NCI-H774 (cell line): Measurements from ENCODE around the gene PRR33.

Experiments used
- DNase-seq: peaks from one replicate; lab custom pipeline; 2025; lab: John Stamatoyannopoulos, UW

Gene PRR33

GRCh38 chr11:1916132-1916985, 24.7 kb upstream of the PRR33 start:
- DNase-seq = no peak

GRCh38 chr11:1915795-1916131, 24.1 kb upstream of the PRR33 start:
- DNase-seq = no peak

- no peak for DNase-seq
Observed at GRCh38 chr11:1913271-1914060, 21.8 kb upstream of the PRR33 start.

- no peak for DNase-seq
Observed at GRCh38 chr11:1912289-1912878, 20.7 kb upstream of the PRR33 start.

- no peak for DNase-seq
Observed at GRCh38 chr11:1909524-1909923, 17.8 kb upstream of the PRR33 start.

GRCh38 chr11:1908618-1909017, 16.9 kb upstream of the PRR33 start:
- no peak for DNase-seq

- no peak for DNase-seq
Observed at GRCh38 chr11:1906611-1907423, 15.1 kb upstream of the PRR33 start.

GRCh38 chr11:1906181-1906580, 14.5 kb upstream of the PRR33 start:
- no peak for DNase-seq

- no peak for DNase-seq
Observed at GRCh38 chr11:1899686-1900085, 8.0 kb upstream of the PRR33 start.

- DNase-seq = no peak
Observed at GRCh38 chr11:1899090-1899489, 7.4 kb upstream of the PRR33 start.

GRCh38 chr11:1896923-1897322, 5.2 kb upstream of the PRR33 start:
- DNase-seq = no peak

GRCh38 chr11:1896468-1896867, 4.8 kb upstream of the PRR33 start:
- no peak for DNase-seq

- no peak for DNase-seq
Observed at GRCh38 chr11:1894759-1895158, 3.1 kb upstream of the PRR33 start.

- no peak for DNase-seq
Observed at GRCh38 chr11:1893581-1894359, 2.1 kb upstream of the PRR33 start.

GRCh38 chr11:1892558-1892957, 863 bp upstream of the PRR33 start:
- DNase-seq = no peak

GRCh38 chr11:1892116-1892515, 421 bp upstream of the PRR33 start:
- no peak for DNase-seq

- no peak for DNase-seq
Observed at GRCh38 chr11:1890856-1891830, 552 bp downstream of the PRR33 start.

GRCh38 chr11:1889941-1890855, 1.5 kb downstream of the PRR33 start:
- DNase-seq = no peak
